Chondrocyte (in vitro differentiated cells): Measurements from ENCODE around the gene PLAGL2. TPM values are rescaled to one million over a fixed set of nuclear protein-coding genes. Genes with fewer than 3 reads are reported as not detected.

ENCODE experiments used
- DNase-seq: peaks from one replicate; pipeline ENCODE4 v3.0.0; 2021; ENCODE audit warnings: mixed read lengths, low spot score
- H3K27ac Mint-ChIP-seq: one replicate; pipeline ENCODE4 v1.8.0; 2021; ENCODE audit warnings: mild to moderate bottlenecking, moderate library complexity, mixed read lengths; ENCODE audit not compliant: unreplicated experiment
- H3K27me3 Mint-ChIP-seq: 2 replicates; pipeline ENCODE4 v1.8.0; 2021; ENCODE audit warnings: low read depth, mixed read lengths
- H3K36me3 Mint-ChIP-seq: 2 replicates; pipeline ENCODE4 v1.8.0; 2021; ENCODE audit warnings: low read depth, mixed read lengths
- H3K4me1 Mint-ChIP-seq: 2 replicates; pipeline ENCODE4 v1.8.0; 2021; ENCODE audit warnings: low read depth, mild to moderate bottlenecking, mixed read lengths
- H3K4me3 Mint-ChIP-seq: one replicate; pipeline ENCODE4 v1.8.0; 2021; ENCODE audit warnings: mild to moderate bottlenecking, moderate library complexity, mixed read lengths; ENCODE audit not compliant: unreplicated experiment
- H3K9me3 Mint-ChIP-seq: 2 replicates; pipeline ENCODE4 v1.8.0; 2021; ENCODE audit warnings: low read depth, mixed read lengths
- total RNA-seq: library from RNA; stranded (reverse); gene quantifications from 3 replicates; pipeline ENCODE4 v1.2.1, GENCODE V29; 2021
- TF ChIP-seq, protein P1 (sequence below): fragments of 200-600 bp; sonication (generic); IDR thresholded peaks from 2 replicates; pipeline ENCODE4 v1.5.0; 2021; ENCODE audit warnings: antibody characterized with exemption, mild to moderate bottlenecking, moderate library complexity

PLAGL2 gene
- total RNA-seq, 1 donor from 2014 or later: 16.4 TPM

DNA sequence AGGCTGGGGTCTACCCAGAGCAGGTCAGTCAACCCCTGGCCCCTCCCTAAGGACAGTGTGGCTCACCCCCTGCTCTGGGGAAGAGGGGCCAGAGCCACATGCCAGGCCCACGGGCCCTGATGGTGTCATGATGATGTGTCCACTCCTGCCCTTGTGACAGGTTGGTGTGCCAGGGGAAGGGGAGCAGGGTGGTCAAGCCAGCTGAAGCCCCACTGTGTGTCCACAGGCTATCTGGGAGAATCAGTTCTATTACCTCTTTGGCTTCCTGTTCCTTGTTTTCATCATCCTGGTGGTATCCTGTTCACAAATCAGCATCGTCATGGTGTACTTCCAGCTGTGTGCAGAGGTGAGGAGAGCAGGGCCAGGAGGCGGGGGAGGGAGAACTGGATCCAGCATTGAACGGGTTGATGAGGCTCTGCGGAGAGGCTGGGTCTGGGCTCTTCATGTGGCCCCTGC lies 47.7 kb downstream of the PLAGL2 start:
- Mint-ChIP-seq H3K27ac (no peak overlapping the region), H3K4me3 (no peak overlapping the region), H3K9me3 (no peaks in the 10 kb centered on the region), H3K36me3 (peaks cover 61% of the 10 kb centered on the region), H3K4me1 (peaks cover 6% of the 10 kb centered on the region), H3K27me3 (no peaks in the 10 kb centered on the region)
- TF ChIP-seq, protein P1, sequence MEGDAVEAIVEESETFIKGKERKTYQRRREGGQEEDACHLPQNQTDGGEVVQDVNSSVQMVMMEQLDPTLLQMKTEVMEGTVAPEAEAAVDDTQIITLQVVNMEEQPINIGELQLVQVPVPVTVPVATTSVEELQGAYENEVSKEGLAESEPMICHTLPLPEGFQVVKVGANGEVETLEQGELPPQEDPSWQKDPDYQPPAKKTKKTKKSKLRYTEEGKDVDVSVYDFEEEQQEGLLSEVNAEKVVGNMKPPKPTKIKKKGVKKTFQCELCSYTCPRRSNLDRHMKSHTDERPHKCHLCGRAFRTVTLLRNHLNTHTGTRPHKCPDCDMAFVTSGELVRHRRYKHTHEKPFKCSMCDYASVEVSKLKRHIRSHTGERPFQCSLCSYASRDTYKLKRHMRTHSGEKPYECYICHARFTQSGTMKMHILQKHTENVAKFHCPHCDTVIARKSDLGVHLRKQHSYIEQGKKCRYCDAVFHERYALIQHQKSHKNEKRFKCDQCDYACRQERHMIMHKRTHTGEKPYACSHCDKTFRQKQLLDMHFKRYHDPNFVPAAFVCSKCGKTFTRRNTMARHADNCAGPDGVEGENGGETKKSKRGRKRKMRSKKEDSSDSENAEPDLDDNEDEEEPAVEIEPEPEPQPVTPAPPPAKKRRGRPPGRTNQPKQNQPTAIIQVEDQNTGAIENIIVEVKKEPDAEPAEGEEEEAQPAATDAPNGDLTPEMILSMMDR: no peak
- peak; percentile 50 for DNase-seq

- H3K4me3 Mint-ChIP-seq: no peak overlapping the region
- H3K36me3 Mint-ChIP-seq: peaks cover 57% of the 10 kb centered on the region
- TF ChIP-seq, protein P1: no peak
- peak; percentile 28 for DNase-seq
- no peaks in the 10 kb centered on the region for H3K9me3 Mint-ChIP-seq
- H3K27ac Mint-ChIP-seq: no peak overlapping the region
- H3K4me1 Mint-ChIP-seq: peaks cover 10% of the 10 kb centered on the region
- no peaks in the 10 kb centered on the region for H3K27me3 Mint-ChIP-seq
These were observed 48.4 kb downstream of the PLAGL2 start for GRCh38 chr20:32158943-32159660.

DNA sequence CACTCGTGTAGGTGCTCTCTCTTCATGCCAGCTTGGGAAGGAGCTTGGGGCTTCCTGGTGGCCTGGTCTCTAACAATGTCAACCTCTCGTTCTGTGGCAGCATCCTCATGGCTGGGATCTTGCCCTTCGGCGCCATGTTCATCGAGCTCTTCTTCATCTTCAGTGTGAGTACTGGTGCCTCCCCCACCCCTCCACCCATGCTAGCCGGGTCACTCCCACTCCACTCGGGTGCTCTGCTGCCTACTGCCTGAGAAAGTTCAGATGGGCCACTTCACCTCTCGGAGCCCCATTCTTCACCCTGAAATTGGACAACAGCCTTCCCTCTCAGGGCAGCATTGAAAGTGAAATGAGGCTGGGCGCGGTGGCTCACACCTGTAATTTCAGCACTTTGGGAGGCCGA lies 49.2 kb downstream of the PLAGL2 start:
- peak; percentile 60 for DNase-seq
- Mint-ChIP-seq H3K36me3 (peaks cover 59% of the 10 kb centered on the region), H3K4me1 (peaks cover 10% of the 10 kb centered on the region), H3K9me3 (no peaks in the 10 kb centered on the region), H3K4me3 (no peak overlapping the region), H3K27me3 (no peaks in the 10 kb centered on the region), H3K27ac (no peak overlapping the region)
- TF ChIP-seq, protein P1: no peak

DNA sequence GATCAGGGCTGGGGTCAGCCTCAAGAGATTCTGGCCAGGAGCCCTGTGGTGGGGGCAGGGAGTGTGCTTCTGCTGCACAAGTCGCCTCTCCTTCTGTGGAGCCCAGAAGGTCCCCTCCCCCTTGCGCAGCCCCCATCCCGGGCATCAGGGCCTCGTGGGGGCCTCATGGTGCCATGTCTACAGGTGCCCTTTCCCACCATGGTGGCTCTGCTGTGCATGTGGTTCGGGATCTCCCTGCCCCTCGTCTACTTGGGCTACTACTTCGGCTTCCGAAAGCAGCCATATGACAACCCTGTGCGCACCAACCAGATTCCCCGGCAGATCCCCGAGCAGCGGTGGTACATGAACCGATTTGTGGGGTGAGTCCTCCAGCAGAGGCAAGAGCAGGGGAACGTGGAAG lies 49.9 kb downstream of the PLAGL2 start:
- no peak overlapping the region for H3K27ac Mint-ChIP-seq

More for the DNA sequence above, 49.9 kb downstream of the PLAGL2 start:
- H3K9me3 Mint-ChIP-seq: no peaks in the 10 kb centered on the region
- no peaks in the 10 kb centered on the region for H3K27me3 Mint-ChIP-seq
- H3K4me3 Mint-ChIP-seq: no peak overlapping the region
- DNase-seq: peak; percentile 57
- peaks cover 63% of the 10 kb centered on the region for H3K36me3 Mint-ChIP-seq
- TF ChIP-seq, protein P1: no peak
- H3K4me1 Mint-ChIP-seq: peaks cover 10% of the 10 kb centered on the region
